GM12878 (cell line): ENCODE measurements around the gene ZFAND2B. TPM values are rescaled to one million over a fixed set of nuclear protein-coding genes. Genes with fewer than 3 reads are reported as not detected.

Experiments used
- ATF3 ChIP-seq: IDR thresholded peaks from 2 replicates; pipeline ENCODE4 v1.6.1; 2011; ENCODE audit warnings: low read depth, mild to moderate bottlenecking, low read length, moderate library complexity, borderline replicate concordance; ENCODE audit errors: extremely low read depth
- BRCA1 ChIP-seq: IDR thresholded peaks from 2 replicates; pipeline ENCODE4 v1.6.1; 2011; ENCODE audit warnings: low read depth, low read length, improper control_type of control experiment
- CBFB ChIP-seq: IDR thresholded peaks from 2 replicates; pipeline ENCODE4 v1.6.1; 2016; ENCODE audit warnings: antibody characterized with exemption, low read depth
- CEBPZ ChIP-seq: fragments of 150-350 bp; IDR thresholded peaks from 2 replicates; pipeline ENCODE4 v1.6.1; 2016; ENCODE audit warnings: low read depth, low read length
- CHD1 ChIP-seq: IDR thresholded peaks from 2 replicates; pipeline ENCODE4 v1.6.1; 2012; ENCODE audit warnings: low read depth, low read length, improper control_type of control experiment
- CHD4 ChIP-seq: fragments of 200-600 bp; sonication (generic); IDR thresholded peaks from 2 replicates; pipeline ENCODE4 v1.6.1; 2016; ENCODE audit warnings: mild to moderate bottlenecking
- ETV6 ChIP-seq, 2 experiments: fragments of 450-650 bp in 1 of 2; IDR thresholded peaks in 1 of 2; conservative IDR thresholded peaks in 1 of 2; 2 replicates each; pipeline ENCODE4 v1.6.1; 2014; ENCODE audit warnings: antibody characterized with exemption in 1 of 2, borderline replicate concordance in 1 of 2, low read depth in 1 of 2, mild to moderate bottlenecking in 1 of 2, moderate library complexity in 1 of 2
- FOXK2 ChIP-seq: fragments of 450-650 bp; IDR thresholded peaks from 2 replicates; pipeline ENCODE4 v1.6.1; 2017; ENCODE audit warnings: mild to moderate bottlenecking, moderate library complexity
- GATAD2B ChIP-seq: fragments of 450-650 bp; conservative IDR thresholded peaks from 2 replicates; pipeline ENCODE4 v1.6.1; 2017; ENCODE audit warnings: low read depth, mild to moderate bottlenecking, moderate library complexity
- HDAC6 ChIP-seq: fragments of 200-600 bp; sonication (generic); IDR thresholded peaks from one replicate; pipeline ENCODE4 v1.8.0; 2017; ENCODE audit warnings: antibody characterized with exemption; ENCODE audit not compliant: unreplicated experiment
- KLF5 ChIP-seq: fragments of 450-650 bp; IDR thresholded peaks from 2 replicates; pipeline ENCODE4 v1.6.1; 2014; ENCODE audit warnings: mild to moderate bottlenecking; ENCODE audit not compliant: partially characterized antibody
- MAX ChIP-seq: IDR thresholded peaks from 2 replicates; pipeline ENCODE4 v1.6.1; 2012; ENCODE audit warnings: low read depth, low read length, improper control_type of control experiment
- NFXL1 ChIP-seq: fragments of 450-650 bp; IDR thresholded peaks from 2 replicates; pipeline ENCODE4 v1.6.1; 2017; ENCODE audit warnings: antibody characterized with exemption, mild to moderate bottlenecking, borderline replicate concordance
- NFYA ChIP-seq: IDR thresholded peaks from 2 replicates; pipeline ENCODE4 v1.6.1; 2011; ENCODE audit warnings: low read depth, mild to moderate bottlenecking, low read length, improper control_type of control experiment, borderline replicate concordance
- NR2C1 ChIP-seq: fragments of 450-650 bp; IDR thresholded peaks from 2 replicates; pipeline ENCODE4 v1.6.1; 2017; ENCODE audit warnings: antibody characterized with exemption, mild to moderate bottlenecking, moderate library complexity
- POLR2A ChIP-seq: IDR thresholded peaks from 2 replicates; pipeline ENCODE4 v1.6.1; 2011; ENCODE audit warnings: low read depth, mild to moderate bottlenecking, low read length
- RUNX3 ChIP-seq: IDR thresholded peaks from 2 replicates; pipeline ENCODE4 v1.6.1; 2012; ENCODE audit warnings: low read length, inconsistent platforms
- SIX5 ChIP-seq: IDR thresholded peaks from 2 replicates; pipeline ENCODE4 v1.6.1; 2011; ENCODE audit warnings: mild to moderate bottlenecking, low read depth, low read length, moderate library complexity; ENCODE audit not compliant: severe bottlenecking
- SMARCA5 ChIP-seq: fragments of 450-650 bp; IDR thresholded peaks from 2 replicates; pipeline ENCODE4 v1.6.1; 2017; ENCODE audit warnings: mild to moderate bottlenecking
- SP1 ChIP-seq: IDR thresholded peaks from one replicate; pipeline ENCODE4 v1.6.1; 2011; ENCODE audit warnings: low read depth, low read length
- ZNF207 ChIP-seq: fragments of 450-650 bp; IDR thresholded peaks from 2 replicates; pipeline ENCODE4 v1.6.1; 2014; ENCODE audit warnings: antibody characterized with exemption, mild to moderate bottlenecking, borderline replicate concordance
- polyA plus RNA-seq, 11 experiments: library from polyadenylated mRNA; depleted of rRNA in 4 of 11; unstranded in 6 of 11; stranded (reverse) in 5 of 11; fragments of >200 nt; fragmentation: Nextera tagmentation in 4 of 11; fragmentation: Illumina TruSeq in 1 of 11; extraction: Ambion mirVana in 4 of 11; extraction: Trizol in 1 of 11; gene quantifications; 1 replicate in 1 of 11; 2 replicates in 10 of 11; pipeline versions ENCODE4 v1.2.1 to v1.2.3, GENCODE V29; 2011 to 2016; ENCODE audit warnings: inconsistent platforms in 2 of 11, missing spikeins in 2 of 11, low read depth in 1 of 11
- total RNA-seq, 4 experiments: library from RNA; depleted of rRNA in 3 of 4; stranded (reverse); fragments of >200 nt in 3 of 4; fragmentation: Illumina TruSeq in 1 of 4; extraction: Trizol in 1 of 4; gene quantifications; 2 replicates each; pipeline versions ENCODE4 v1.2.1 to v1.2.3, GENCODE V29; 2013 to 2021
- TF ChIP-seq, protein P1 (sequence below): fragments of 450-650 bp; IDR thresholded peaks from 2 replicates; pipeline ENCODE4 v1.6.1; 2017; ENCODE audit warnings: antibody characterized with exemption, mild to moderate bottlenecking, moderate library complexity
- TF ChIP-seq, protein P2 (sequence below): IDR thresholded peaks from 2 replicates; pipeline ENCODE4 v1.6.1; 2011; ENCODE audit warnings: borderline replicate concordance, low read depth, mild to moderate bottlenecking, moderate library complexity, low read length; ENCODE audit not compliant: insufficient read depth, poor library complexity, severe bottlenecking

ZFAND2B gene
- total and polyA plus RNA-seq, 10 of the 15 experiments (the other 5 are each of a cell fraction or from before 2014, with no cell fraction given), result 5.4 to 28.1 (median 22.4) TPM

GRCh38 chr2:219252900-219253752, 46.5 kb downstream of the ZFAND2B start, which contains the start of gene TUBA4B (continued):
- TF ChIP-seq ETV6 (conservative IDR thresholded peaks at IDR 0.05 in 1 of 2, IDR thresholded peaks at IDR 0.05 in 1 of 2; ENCODE audit: borderline replicate concordance in 1 of 2, low read depth in 1 of 2) (no peak), HDAC6 (no peak), NFYA (no peak), SP1 (no peak), CEBPZ (no peak), GATAD2B (no peak), CHD4 (no peak), ATF3 (no peak), CBFB (peak; percentile 32; the same call in 1 of the 2 replicates), BRCA1 (no peak), SMARCA5 (0 out of 2 replicates have a peak, but pooled peaks have one; percentile 16), MAX (peak; percentile 48), NR2C1 (no peak), ZNF207 (no peak), CHD1 (no peak), POLR2A (peak; percentile 62; the same call in 1 of the 2 replicates), FOXK2 (no peak), SIX5 (no peak), NFXL1 (no peak), KLF5 (no peak), RUNX3 (peak; percentile 87)
- TF ChIP-seq, protein P1, sequence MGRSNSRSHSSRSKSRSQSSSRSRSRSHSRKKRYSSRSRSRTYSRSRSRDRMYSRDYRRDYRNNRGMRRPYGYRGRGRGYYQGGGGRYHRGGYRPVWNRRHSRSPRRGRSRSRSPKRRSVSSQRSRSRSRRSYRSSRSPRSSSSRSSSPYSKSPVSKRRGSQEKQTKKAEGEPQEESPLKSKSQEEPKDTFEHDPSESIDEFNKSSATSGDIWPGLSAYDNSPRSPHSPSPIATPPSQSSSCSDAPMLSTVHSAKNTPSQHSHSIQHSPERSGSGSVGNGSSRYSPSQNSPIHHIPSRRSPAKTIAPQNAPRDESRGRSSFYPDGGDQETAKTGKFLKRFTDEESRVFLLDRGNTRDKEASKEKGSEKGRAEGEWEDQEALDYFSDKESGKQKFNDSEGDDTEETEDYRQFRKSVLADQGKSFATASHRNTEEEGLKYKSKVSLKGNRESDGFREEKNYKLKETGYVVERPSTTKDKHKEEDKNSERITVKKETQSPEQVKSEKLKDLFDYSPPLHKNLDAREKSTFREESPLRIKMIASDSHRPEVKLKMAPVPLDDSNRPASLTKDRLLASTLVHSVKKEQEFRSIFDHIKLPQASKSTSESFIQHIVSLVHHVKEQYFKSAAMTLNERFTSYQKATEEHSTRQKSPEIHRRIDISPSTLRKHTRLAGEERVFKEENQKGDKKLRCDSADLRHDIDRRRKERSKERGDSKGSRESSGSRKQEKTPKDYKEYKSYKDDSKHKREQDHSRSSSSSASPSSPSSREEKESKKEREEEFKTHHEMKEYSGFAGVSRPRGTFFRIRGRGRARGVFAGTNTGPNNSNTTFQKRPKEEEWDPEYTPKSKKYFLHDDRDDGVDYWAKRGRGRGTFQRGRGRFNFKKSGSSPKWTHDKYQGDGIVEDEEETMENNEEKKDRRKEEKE, result no peak
- TF ChIP-seq, protein P2, sequence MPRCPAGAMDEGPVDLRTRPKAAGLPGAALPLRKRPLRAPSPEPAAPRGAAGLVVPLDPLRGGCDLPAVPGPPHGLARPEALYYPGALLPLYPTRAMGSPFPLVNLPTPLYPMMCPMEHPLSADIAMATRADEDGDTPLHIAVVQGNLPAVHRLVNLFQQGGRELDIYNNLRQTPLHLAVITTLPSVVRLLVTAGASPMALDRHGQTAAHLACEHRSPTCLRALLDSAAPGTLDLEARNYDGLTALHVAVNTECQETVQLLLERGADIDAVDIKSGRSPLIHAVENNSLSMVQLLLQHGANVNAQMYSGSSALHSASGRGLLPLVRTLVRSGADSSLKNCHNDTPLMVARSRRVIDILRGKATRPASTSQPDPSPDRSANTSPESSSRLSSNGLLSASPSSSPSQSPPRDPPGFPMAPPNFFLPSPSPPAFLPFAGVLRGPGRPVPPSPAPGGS, result no peak
